ENCODE measurements around the gene TBC1D9B. TPM values are rescaled to one million over a fixed set of nuclear protein-coding genes. Genes with fewer than 3 reads are reported as not detected.

The TBC1D9B gene
- total RNA-seq, 1 donor: 72.2 TPM

DNA sequence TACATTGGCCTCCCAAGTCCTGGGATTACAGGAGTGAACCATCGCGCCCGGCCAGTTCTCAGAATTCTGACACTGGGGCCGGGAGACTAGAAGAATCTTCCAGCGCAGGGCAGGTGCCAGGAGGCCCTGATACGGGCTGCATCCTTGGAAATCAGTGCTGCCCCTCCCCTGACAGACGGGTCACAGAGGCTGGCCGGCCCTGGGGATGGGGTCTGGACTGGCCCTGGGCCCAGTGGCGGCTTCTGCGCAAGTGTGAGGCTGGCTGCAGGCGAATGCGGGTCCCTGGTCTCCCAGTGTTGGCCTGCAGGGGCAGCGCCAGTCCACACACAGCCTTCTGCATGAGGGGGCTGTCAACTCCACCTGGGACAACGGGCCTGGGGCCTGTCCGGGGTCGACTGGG lies 831 bp upstream of the TBC1D9B start:
- DNase-seq (ENCODE audit: low read depth in 2 of 3, low spot score in 2 of 3): peak in 1 of 3 donors; percentile 18

DNA sequence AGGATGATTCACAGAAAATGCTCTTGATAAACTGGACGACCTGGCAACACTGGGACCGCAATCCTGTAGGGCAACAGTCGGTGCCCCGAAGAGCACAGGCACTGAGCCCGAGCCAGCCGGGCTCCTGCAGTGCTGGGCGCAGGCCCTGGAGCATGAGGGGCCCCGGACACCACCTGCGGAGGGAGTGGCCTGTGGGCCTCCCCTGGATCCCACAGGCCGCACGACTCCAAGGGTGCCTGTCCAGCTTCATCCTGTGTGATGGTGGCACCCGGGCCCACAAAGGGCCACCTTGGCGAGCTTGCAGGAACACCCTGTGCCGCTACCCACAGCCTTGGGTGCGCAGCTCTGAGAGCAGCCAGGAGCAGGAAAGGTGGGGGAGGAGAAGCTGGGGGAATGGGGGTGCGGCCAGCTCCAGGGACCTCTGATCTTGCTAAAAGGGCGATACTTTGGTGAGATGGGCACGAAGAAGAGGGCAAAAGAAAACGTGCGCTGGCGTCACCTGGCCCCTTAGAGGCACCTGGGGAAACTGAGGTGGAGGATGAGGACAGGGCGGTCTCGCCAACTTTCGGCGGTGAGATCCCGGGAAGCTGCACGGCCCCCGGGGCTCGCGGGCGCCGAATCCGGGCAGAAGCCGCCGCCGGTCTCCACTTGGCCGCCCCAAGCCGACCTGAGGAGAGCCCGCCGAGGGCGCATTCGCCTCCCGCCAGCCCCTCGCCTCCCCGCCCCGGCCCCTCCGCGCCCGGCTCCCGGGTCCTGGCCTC lies 722 bp downstream of the TBC1D9B start:
- peak; percentile 14 to 16 (median 15) for DNase-seq (ENCODE audit: low read depth in 2 of 3, low spot score in 2 of 3)

- no peak for DNase-seq (ENCODE audit: low read depth in 2 of 3, low spot score in 2 of 3)
Measured at GRCh38 chr5:179906294-179906794, 1.4 kb downstream of the TBC1D9B start.

DNA sequence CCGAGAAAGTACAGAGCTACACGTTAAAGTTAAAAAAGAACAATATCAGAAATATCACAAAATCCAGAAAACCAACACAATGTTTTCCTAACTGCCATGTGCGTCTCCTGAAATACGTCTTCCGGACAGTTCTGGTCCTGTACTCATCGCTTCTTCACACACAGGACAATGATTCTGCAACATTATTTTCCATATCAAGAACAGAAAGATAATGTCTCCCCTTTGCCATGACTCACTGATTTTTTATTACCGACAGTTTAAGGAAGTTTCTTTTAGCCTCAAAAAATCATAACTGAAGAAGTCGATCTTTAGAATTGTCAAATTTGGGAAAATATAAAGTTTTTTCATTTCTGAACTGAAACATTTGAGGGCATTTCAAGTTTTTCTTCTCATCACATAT lies 2.5 kb downstream of the TBC1D9B start:
- peak in 2 of 3 donors; percentile 31 to 39 for DNase-seq (ENCODE audit: low read depth in 2 of 3, low spot score in 2 of 3)

DNA sequence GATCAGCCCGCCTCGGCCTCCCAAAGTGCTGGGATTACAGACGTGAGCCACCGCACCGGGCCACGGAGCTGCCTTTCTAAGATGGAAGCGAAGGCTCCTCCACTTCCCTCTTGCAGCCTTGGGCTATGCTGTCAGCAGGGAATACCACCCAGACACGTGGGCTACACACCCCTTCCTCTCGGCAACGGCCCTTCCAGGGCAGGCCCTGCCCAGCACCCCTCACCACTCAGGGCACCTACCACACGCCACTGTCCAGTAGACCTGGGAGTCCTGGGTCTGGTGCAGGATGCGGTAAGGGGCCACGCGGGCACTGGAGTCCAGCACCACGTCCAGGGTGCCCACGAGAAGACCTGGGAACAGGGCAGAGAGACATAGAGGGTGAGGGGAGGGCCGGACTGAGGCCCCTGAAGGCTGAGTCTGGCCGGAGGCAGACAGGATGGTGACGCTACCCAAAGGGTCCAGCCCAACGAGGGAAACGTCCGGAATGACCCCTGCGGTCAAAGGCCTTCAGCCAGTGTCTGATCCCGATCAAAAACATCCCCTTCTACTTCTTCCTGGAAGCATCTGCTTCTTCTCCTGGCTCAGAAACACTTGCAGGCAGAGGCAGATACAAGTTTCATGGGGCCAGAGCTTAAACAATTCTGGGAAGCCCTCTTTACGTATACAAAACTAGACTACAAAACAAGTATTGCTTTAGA lies 3.1 kb downstream of the TBC1D9B start:
- no peak for DNase-seq (ENCODE audit: low read depth in 2 of 3, low spot score in 2 of 3)

DNA sequence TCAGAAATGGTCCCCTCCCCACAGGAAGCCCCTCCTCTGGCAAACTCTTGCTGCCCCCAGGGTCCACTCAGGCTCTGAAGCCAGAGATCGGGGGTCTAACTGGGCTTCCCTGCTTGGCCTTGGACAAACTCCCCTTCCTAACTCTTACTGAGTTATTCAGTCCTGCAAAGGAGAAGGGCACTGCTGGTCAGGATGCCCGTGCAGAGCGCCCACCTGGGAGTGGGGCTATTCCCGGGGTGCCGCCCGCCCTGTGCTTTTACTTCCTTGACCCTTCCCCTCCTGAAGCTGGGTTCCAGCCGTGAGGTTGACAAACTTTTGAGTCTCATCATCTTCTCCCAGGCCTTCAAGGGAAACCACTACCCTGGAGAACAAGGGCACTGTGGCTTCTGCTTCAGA lies 4.9 kb downstream of the TBC1D9B start:
- no peak for DNase-seq (ENCODE audit: low read depth in 2 of 3, low spot score in 2 of 3)

DNA sequence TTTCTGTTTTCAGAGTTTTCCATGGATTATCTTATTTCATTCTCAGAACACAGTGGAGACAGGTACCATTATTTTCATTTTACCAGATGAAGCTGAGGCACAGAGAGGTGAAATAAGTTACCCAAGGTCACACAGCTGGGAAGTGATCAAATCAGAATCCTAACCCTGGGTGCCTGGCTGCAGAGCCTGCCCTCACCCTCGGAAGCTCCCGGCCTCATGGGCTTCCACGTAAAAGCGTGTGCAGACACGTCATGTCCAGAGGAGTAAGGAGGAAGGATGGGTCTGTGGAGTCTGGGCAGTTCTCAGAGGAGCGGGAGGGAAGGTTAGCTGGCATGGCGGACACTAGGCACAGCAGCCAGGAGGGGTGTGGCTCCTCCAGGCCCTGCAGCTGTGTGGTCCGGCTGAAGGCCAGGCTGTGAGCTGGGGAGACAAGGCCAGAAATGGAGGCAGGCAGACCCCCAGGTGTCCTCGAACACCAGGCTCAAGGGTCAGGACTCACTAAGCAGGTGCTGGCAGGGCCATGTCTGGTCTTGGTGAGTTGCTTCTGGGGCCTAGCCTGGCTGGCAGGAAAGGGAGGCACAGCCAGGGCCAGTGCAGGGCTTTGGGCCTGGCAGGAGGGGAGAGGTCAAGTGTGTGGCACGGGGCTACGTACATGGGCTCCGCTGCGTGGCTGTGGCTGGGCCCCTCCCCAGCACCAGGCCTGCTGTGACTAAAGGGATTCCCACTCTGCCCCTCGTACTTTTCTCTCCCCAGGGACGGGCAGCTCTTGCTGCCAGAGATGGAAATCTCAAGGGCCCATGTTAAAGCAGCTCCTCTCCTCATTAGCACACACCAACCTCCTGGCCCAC lies 5.6 kb downstream of the TBC1D9B start:
- DNase-seq (ENCODE audit: low read depth in 2 of 3, low spot score in 2 of 3): no peak

- no peak for DNase-seq (ENCODE audit: low read depth in 2 of 3, low spot score in 2 of 3)
Measured at GRCh38 chr5:179901462-179901861, 6.2 kb downstream of the TBC1D9B start.

- DNase-seq (ENCODE audit: low read depth in 2 of 3, low spot score in 2 of 3): no peak
Measured at GRCh38 chr5:179900711-179901110, 7.0 kb downstream of the TBC1D9B start.

DNA sequence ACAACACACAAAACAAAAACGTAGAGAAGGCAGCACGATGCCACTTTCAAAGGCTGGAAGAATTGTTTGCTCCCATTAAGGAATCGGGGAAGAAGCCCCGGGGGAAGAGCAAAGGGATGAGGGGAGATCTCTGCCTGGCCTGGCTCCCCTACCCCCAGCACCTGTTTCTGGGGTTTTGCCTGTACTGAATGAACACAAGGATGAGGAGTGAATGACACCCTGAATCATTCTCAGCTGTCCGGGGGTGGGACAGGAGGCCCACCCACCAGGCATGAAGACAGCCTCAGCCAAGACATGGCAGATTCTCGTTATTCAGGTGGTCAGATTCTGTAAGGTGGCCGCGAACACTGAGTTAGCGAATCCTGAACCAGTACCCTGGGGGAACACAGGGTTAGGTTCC lies 7.5 kb downstream of the TBC1D9B start:
- no peak for DNase-seq (ENCODE audit: low read depth in 2 of 3, low spot score in 2 of 3)

DNA sequence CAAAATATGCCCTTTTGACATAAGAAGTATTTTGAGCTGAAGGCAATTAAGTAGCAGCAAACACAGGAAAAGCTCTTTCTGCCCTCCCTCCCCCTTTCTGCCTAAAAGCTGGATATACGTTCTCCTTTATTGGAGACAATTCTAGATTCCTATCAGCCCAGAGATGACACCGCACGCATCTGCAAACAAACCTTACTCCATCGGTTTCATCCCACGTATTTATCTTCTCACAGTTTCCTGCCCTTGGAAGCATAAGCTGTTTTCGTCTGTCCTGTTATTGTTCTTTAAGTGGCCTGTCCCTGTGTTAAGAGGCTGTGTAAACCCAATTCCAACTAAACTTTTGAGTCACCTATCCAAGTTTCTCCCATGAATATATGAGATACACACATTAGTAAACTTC lies 11.8 kb downstream of the TBC1D9B start:
- DNase-seq (ENCODE audit: low read depth in 2 of 3, low spot score in 2 of 3): no peak

DNA sequence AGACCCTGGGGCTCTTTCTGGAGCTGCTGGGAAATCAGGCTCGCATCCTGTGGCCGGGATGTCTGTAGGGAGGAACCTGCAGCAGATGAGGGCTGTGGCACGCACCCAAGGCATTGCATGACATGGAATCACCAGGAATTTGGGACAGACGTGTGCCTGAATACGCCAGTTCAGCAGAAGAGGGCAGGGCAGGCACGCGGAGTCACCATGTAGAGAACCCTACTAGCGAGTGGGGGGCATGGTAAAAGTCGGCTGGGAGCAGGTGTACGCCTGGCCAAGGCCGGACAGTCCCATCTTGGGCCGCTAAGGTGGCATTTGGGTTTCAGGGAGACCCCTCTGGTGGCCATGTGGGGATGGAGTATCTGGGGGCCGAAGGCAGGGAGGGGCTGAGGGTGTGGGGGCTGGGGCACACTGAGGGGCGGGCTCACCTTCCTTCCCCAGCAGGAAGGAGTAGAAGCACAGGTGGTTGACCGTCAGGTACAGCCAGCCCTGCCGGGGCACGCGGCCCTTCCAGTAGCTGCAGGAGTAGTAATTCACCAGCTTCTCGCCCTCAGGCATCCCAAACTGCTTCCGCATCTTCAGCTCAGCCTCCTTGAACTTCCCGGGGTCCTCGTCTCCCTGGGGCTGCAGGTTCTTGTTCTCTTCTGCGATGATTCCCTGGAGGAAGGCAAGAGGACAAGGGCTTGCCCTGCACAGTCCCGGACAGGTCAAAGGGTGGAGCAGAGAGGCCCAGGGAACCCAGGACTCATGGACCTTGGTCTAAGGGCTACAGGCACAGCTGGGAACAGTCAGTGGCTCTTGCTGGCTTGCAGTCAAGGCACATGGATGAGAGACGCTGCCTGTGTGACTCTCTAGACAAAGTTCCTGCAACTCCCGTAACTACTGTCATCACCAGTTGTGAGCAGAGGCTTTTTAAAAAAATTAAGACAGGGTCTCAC lies 13.5 kb downstream of the TBC1D9B start:
- no peak for DNase-seq (ENCODE audit: low read depth in 2 of 3, low spot score in 2 of 3)

GRCh38 chr5:179893076-179893957 lies 14.4 kb downstream of the TBC1D9B start:
- DNase-seq (ENCODE audit: low read depth in 2 of 3, low spot score in 2 of 3): no peak

DNA sequence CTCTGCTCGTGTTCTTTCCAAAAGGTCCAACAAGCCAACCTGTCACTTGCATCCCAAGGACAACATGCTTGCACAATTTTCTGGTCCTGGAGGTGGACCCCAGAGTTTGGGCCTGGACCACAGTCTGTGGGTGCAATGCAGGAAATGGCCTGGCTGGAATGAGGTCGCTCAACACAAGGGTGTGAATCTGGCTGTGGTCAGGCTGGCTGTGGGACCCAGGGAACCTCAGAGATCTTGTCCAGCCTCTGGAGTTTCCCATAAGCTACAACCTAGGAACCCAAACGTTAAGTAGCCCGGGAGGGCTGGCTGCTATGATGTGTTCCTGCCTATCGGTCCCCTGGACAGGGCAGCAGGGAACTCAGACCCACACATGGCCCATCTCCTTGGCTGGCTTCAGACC lies 15.4 kb downstream of the TBC1D9B start:
- DNase-seq (ENCODE audit: low read depth in 2 of 3, low spot score in 2 of 3): no peak

DNA sequence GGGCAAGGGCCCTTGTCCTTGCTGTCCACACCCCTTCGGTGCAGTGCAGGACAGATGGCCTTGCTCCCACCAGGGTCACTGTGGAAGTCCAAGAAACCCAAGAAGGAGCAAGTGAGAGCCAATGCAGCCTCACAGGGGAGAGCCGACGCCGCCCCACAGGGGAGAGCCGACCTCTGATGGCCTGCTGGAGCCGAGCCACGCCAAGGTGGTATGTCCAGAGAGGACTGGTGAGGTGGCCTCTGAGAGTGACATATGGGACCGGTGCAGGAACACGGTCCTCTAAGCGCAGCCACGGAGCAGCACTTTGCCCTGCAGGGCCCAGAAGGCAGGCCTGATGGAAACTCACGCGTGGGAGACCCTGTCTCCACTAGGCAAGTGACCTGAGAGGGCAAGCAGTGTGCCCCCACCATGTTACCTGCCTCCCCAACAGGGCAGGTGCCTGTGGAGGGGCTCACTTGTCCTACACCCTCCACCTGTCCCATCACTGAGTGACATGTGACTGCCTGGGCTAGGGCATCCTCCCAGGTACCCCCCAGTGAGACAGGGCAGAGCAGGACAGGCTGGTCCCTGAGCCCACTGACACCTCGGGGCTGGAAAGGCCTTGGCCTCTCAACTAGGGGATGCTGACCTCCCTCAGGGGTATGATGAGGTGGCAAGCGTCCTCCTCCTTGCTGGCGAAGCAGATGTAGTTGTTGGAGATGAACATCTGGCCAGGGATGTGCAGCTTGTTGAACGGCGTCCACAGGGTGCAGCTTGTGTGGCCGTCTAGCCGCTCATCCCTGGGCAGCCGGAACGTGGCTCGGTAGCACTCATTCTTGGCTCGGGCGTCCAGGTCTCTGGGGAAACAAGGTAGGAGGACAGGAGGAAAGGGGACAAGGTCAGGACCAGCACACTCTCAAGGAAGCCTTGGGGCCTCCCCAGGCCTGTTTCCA lies 16.7 kb downstream of the TBC1D9B start:
- no peak for DNase-seq (ENCODE audit: low read depth in 2 of 3, low spot score in 2 of 3)

DNA sequence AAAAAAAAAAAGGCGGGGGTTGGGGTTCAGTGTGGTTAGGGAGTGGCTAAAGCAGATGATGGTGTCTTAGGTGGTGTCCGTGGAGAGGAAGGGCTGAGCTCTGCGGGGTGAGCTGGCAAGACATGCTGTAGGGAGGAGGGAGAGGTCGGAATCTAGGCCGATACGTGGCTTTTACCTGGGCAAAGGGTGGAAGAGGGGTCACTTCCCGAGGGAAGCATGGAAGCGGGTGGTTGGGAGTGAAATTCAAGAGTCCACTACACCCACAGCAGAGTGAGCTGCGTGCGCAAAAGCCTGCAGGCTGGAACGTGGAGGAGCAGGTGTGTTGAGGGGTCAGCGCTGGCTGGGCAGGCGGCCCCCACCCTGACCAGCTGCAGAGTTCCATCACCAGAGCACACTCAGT lies 17.8 kb downstream of the TBC1D9B start:
- no peak for DNase-seq (ENCODE audit: low read depth in 2 of 3, low spot score in 2 of 3)

DNA sequence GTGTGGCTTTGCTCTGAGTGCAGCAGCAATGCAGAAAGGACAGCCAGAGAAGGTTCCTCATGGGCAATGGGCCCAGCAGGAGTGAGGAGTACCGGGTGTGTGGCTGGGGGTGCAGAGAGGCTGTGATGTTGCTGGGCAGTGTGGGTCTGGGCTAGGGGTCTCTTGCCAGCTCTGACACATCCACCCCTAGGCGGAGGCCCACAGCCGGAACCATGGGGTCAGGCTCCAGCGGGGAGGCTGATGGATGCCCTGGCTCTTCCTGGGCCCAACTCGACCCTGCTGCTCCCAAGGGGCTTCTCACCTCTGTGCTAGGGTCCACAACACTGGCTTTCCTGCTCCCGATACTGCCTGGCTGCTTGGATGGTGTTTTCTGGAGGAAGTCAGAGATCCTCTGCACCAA lies 19.9 kb downstream of the TBC1D9B start:
- no peak for DNase-seq (ENCODE audit: low read depth in 2 of 3, low spot score in 2 of 3)

DNA sequence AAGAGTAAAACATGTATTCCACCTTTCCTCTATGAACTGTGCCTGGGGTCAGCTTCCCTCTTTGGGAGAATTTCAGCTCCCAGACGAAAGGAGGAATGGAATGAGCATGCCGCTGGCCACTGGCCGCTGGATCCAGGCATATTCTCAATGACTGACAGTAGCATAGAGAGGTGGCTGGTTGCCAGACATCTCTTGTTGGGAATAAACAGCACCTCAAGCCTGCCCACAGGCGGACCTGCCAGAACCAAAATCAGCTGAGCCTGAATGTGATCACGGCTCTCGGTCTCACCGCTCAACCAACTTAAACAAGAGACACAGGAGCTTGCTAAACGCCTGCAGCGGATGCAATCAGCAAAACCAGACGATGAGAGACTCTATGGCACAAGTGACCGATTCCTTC lies 20.6 kb downstream of the TBC1D9B start:
- DNase-seq (ENCODE audit: low read depth in 2 of 3, low spot score in 2 of 3): no peak
